Central memory CD8-positive, alpha-beta T cell (primary cell): Measurements from ENCODE around the gene COX17.

Source experiments
- ATAC-seq: fragments of 150-1000 bp; cut with Tn5 transposase; replicated peaks from 2 replicates; pipeline ENCODE4 v1.10.0; 2022; ENCODE audit warnings: mild to moderate bottlenecking, moderate FRiP score, moderate number of reproducible peaks; ENCODE audit not compliant: poor library complexity, severe bottlenecking; ENCODE audit errors: extremely low read depth
- DNase-seq, 2 donors: peaks; one replicate each; pipeline ENCODE4 v3.0.0; 2021; ENCODE audit warnings: low spot score in 2 of 2
- H3K27ac Mint-ChIP-seq: one replicate; pipeline ENCODE4 v1.8.0; 2022; ENCODE audit warnings: low read depth, mild to moderate bottlenecking, moderate library complexity, mixed read lengths
- H3K27me3 Mint-ChIP-seq: one replicate; pipeline ENCODE4 v1.8.0; 2022; ENCODE audit warnings: mixed read lengths
- H3K36me3 Mint-ChIP-seq: one replicate; pipeline ENCODE4 v1.8.0; 2022; ENCODE audit warnings: mild to moderate bottlenecking, moderate library complexity, mixed read lengths; ENCODE audit not compliant: insufficient read depth
- H3K4me1 Mint-ChIP-seq: one replicate; pipeline ENCODE4 v1.8.0; 2022; ENCODE audit warnings: mixed read lengths
- H3K4me3 Mint-ChIP-seq: one replicate; pipeline ENCODE4 v1.8.0; 2022; ENCODE audit warnings: mild to moderate bottlenecking, moderate library complexity, mixed read lengths
- H3K9me3 Mint-ChIP-seq: one replicate; pipeline ENCODE4 v1.8.0; 2022; ENCODE audit warnings: mixed read lengths

COX17 gene

DNA sequence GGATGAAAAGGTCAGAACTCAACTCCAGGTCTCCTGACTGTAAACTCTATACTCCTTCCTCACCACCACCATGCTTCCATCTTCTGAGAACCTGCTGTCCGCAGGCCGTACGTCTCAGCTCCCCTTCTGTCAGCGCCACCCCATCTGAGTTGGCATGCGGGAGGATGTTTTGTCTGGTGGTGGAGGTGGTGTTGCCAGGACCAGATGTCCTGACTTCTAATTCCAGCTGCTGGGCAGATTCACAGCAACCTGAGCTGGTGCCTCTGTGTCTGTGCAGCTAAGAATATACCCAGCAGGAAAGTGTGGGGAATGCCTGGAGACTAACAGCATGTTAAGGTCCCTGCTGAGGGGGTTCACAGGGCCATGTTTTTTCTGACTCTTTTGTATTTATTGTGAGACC, 56.3 kb downstream of the COX17 start:
- Mint-ChIP-seq H3K4me3 (no peak overlapping the region), H3K9me3 (no peaks in the 10 kb centered on the region), H3K27ac (no peak overlapping the region), H3K4me1 (no peaks in the 10 kb centered on the region), H3K27me3 (peaks cover 19% of the 10 kb centered on the region), H3K36me3 (no peaks in the 10 kb centered on the region)
- ATAC-seq (no peak), DNase-seq (no peak)
